ENCODE results near the gene RASGRP1.

Gene RASGRP1

GRCh38 chr15:38533926-38534325 is 30.7 kb downstream of the RASGRP1 start:
- TF ChIP-seq REST (IDR thresholded peaks at IDR 0.05; ENCODE audit: insufficient replicate concordance, low read depth) = no peak
- no peak for TF ChIP-seq SPI1 (IDR thresholded peaks at IDR 0.05; ENCODE audit: borderline replicate concordance, low read depth)
- no peak for TF ChIP-seq CTCF (IDR thresholded peaks at IDR 0.05; ENCODE audit: insufficient read depth, low read length)
- no peak for TF ChIP-seq POLR2AphosphoS5 (IDR thresholded peaks at IDR 0.05; ENCODE audit: low read depth)
- TF ChIP-seq GABPA (IDR thresholded peaks at IDR 0.05; ENCODE audit: low read depth) = no peak
- no peak overlapping the region for H3K4me3 ChIP-seq (replicated peaks; ENCODE audit: insufficient read depth, low read length)

GRCh38 chr15:38533416-38533915 is 31.1 kb downstream of the RASGRP1 start:
- H3K27me3 ChIP-seq (ENCODE audit: insufficient read depth, poor library complexity, severe bottlenecking) = peaks cover 3% of the 10 kb centered on the region
- no peak for TF ChIP-seq POLR2AphosphoS5 (IDR thresholded peaks at IDR 0.05; ENCODE audit: low read depth)
- TF ChIP-seq CTCF (IDR thresholded peaks at IDR 0.05; ENCODE audit: insufficient read depth, low read length) = no peak
- TF ChIP-seq REST (IDR thresholded peaks at IDR 0.05; ENCODE audit: insufficient replicate concordance, low read depth) = no peak
- TF ChIP-seq SPI1 (IDR thresholded peaks at IDR 0.05; ENCODE audit: borderline replicate concordance, low read depth) = no peak
- no peak for TF ChIP-seq GABPA (IDR thresholded peaks at IDR 0.05; ENCODE audit: low read depth)
- no peak overlapping the region for H3K4me3 ChIP-seq (replicated peaks; ENCODE audit: insufficient read depth, low read length)
- H3K27ac ChIP-seq (replicated peaks) = no peak overlapping the region
- no peak for DNase-seq (ENCODE audit: low read depth in 1 of 2, low spot score in 1 of 2)

More at GRCh38 chr15:38533926-38534325, 30.7 kb downstream of the RASGRP1 start:
- no peak for DNase-seq (ENCODE audit: low read depth in 1 of 2, low spot score in 1 of 2)
- H3K27ac ChIP-seq (replicated peaks) = no peak overlapping the region
- H3K27me3 ChIP-seq (ENCODE audit: insufficient read depth, poor library complexity, severe bottlenecking) = peaks cover 3% of the 10 kb centered on the region

- H3K4me3 ChIP-seq (replicated peaks; ENCODE audit: insufficient read depth, low read length) = no peak overlapping the region
- DNase-seq (ENCODE audit: low read depth in 1 of 2, low spot score in 1 of 2) = no peak
- peaks cover 3% of the 10 kb centered on the region for H3K27me3 ChIP-seq (ENCODE audit: insufficient read depth, poor library complexity, severe bottlenecking)
- no peak overlapping the region for H3K27ac ChIP-seq (replicated peaks)
- TF ChIP-seq POLR2AphosphoS5 (IDR thresholded peaks at IDR 0.05; ENCODE audit: low read depth) = no peak
- TF ChIP-seq REST (IDR thresholded peaks at IDR 0.05; ENCODE audit: insufficient replicate concordance, low read depth) = no peak
- no peak for TF ChIP-seq GABPA (IDR thresholded peaks at IDR 0.05; ENCODE audit: low read depth)
- no peak for TF ChIP-seq SPI1 (IDR thresholded peaks at IDR 0.05; ENCODE audit: borderline replicate concordance, low read depth)
- no peak for TF ChIP-seq CTCF (IDR thresholded peaks at IDR 0.05; ENCODE audit: insufficient read depth, low read length)
Measured at GRCh38 chr15:38532728-38533127, 31.9 kb downstream of the RASGRP1 start.

Data from HL-60 (cell line).